ENCODE data around the gene FILIP1L. TPM values are rescaled to one million over a fixed set of nuclear protein-coding genes. Genes with fewer than 3 reads are reported as not detected.

The FILIP1L gene
- total RNA-seq, 3 donors from 2014 or later: 19.8 to 23.7 (median 23.3) TPM

- Histone ChIP-seq H3K27ac (no peak overlapping the region), H3K36me3 (no peaks in the 10 kb centered on the region), H3K27me3 (no peaks in the 10 kb centered on the region), H3K4me3 (no peak overlapping the region), H3K4me1 (no peaks in the 10 kb centered on the region), H3K9me3 (no peaks in the 10 kb centered on the region)
- intact Hi-C loops (cut with DNase I; ENCODE audit: low total_unique reads): no loop called here
- TF ChIP-seq CTCF (IDR thresholded peaks at IDR 0.05): no peak
- no peak for TF ChIP-seq POLR2AphosphoS5 (IDR thresholded peaks at IDR 0.05)
- TF ChIP-seq POLR2A (IDR thresholded peaks at IDR 0.05): no peak
- no peak for DNase-seq (ENCODE audit: low spot score in 2 of 2)
Observed at GRCh38 chr3:99940350-99940749, 174.0 kb downstream of the FILIP1L start.

- H3K9me3 ChIP-seq: no peaks in the 10 kb centered on the region
- H3K36me3 ChIP-seq: no peaks in the 10 kb centered on the region
- H3K27me3 ChIP-seq: no peaks in the 10 kb centered on the region
- DNase-seq (ENCODE audit: low spot score in 2 of 2): no peak
- intact Hi-C loops (cut with DNase I; ENCODE audit: low total_unique reads): no loop called here
- no peaks in the 10 kb centered on the region for H3K4me1 ChIP-seq
- H3K27ac ChIP-seq: no peak overlapping the region
- TF ChIP-seq POLR2A (IDR thresholded peaks at IDR 0.05) (no peak), POLR2AphosphoS5 (IDR thresholded peaks at IDR 0.05) (no peak), CTCF (IDR thresholded peaks at IDR 0.05) (no peak)
- no peak overlapping the region for H3K4me3 ChIP-seq
Observed at GRCh38 chr3:99939876-99940275, 174.4 kb downstream of the FILIP1L start.

GRCh38 chr3:99938270-99938911 is 175.9 kb downstream of the FILIP1L start:
- Histone ChIP-seq H3K27me3 (no peaks in the 10 kb centered on the region), H3K9me3 (no peaks in the 10 kb centered on the region), H3K4me3 (no peak overlapping the region), H3K27ac (no peak overlapping the region), H3K4me1 (no peaks in the 10 kb centered on the region), H3K36me3 (no peaks in the 10 kb centered on the region)
- no peak for TF ChIP-seq POLR2A (IDR thresholded peaks at IDR 0.05)
- TF ChIP-seq POLR2AphosphoS5 (IDR thresholded peaks at IDR 0.05): no peak
- TF ChIP-seq CTCF (IDR thresholded peaks at IDR 0.05): no peak
- DNase-seq (ENCODE audit: low spot score in 2 of 2): no peak
- intact Hi-C loops (cut with DNase I; ENCODE audit: low total_unique reads): no loop called here

GRCh38 chr3:99934975-99935797 is 179.1 kb downstream of the FILIP1L start:
- Histone ChIP-seq H3K9me3 (no peaks in the 10 kb centered on the region), H3K27me3 (no peaks in the 10 kb centered on the region), H3K27ac (peak overlapping the region; percentile 52 to 58), H3K36me3 (no peaks in the 10 kb centered on the region), H3K4me3 (no peak overlapping the region), H3K4me1 (no peaks in the 10 kb centered on the region)
- no peak for TF ChIP-seq POLR2A (IDR thresholded peaks at IDR 0.05)
- no peak for TF ChIP-seq CTCF (IDR thresholded peaks at IDR 0.05)
- peak in 1 of 3 donors; percentile 14 for TF ChIP-seq POLR2AphosphoS5 (IDR thresholded peaks at IDR 0.05)
- DNase-seq (ENCODE audit: low spot score in 2 of 2): no peak
- intact Hi-C loops (cut with DNase I; ENCODE audit: low total_unique reads): no loop called here

All from breast epithelium (tissue), 4 donors.